Stimulated activated CD4-positive, alpha-beta T cell treated with anti-CD3 and anti-CD28 coated beads, Interleukin-4, amount 100 ng/mL, for 24 hours (primary cell): ENCODE data around the gene TMEM182.

Source experiments
- DNase-seq: peaks from one replicate; pipeline ENCODE4 v3.0.0-alpha.2; 2020

The TMEM182 gene, protein sequence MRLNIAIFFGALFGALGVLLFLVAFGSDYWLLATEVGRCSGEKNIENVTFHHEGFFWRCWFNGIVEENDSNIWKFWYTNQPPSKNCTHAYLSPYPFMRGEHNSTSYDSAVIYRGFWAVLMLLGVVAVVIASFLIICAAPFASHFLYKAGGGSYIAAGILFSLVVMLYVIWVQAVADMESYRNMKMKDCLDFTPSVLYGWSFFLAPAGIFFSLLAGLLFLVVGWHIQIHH

DNA sequence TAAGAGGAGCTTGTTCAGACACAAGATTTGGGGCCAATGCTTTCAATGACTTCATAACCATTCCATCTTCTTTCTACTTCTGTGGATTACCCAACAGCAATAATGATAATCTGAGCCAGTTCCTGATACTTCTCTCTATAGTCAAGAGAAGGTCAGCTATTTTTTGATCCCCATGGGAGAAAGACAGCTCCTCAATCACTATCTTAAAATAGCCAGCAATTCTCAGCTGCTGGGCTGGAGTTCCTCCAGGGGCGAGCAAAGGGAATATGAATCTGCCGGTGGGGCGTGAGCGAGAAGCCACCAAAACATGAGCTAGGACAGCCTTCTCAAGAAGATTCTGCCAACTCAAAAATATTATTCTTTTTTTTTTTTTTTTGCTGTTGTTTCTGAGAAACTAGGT, at the start of gene TMEM182:
Gene TMEM182 (plus strand): TSS at position 269 of the 400 bp plus-strand sequence. CDS start 187 bp downstream, outside the sequence.
- no peak for DNase-seq

DNA sequence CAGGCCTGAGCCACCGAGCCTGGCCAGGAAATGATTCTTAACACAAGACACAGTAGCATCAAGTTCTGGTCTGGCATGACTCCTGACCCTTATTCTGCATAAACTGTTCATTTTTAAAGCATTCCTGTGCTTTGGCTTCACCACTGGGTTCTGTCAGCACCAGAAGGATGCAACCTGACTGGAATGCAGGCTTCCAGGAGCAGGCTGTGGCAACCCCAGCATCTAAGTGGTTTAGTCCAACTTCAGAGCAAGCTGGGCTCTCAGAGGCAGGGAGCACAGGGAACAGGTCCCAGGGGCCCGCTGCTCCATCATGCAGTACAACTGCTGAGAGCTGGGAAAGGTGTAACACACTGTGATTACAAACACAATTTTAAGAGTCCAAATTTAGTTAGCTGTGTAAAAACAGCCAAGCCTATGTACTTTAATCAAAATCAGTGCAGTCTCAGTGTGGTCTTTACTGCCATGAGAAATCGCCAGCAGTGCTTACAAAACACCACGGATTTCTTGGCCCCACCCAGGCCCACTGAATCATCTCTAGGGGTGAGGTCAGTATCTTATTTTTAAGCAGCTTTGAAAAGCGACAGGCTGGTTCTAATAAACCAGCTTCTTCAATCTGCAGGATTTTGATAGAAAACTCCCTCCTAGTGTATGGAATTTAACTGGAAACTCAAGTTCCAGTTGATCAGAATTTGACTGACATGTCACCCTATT, 44.4 kb upstream of the TMEM182 start:
- no peak for DNase-seq

DNA sequence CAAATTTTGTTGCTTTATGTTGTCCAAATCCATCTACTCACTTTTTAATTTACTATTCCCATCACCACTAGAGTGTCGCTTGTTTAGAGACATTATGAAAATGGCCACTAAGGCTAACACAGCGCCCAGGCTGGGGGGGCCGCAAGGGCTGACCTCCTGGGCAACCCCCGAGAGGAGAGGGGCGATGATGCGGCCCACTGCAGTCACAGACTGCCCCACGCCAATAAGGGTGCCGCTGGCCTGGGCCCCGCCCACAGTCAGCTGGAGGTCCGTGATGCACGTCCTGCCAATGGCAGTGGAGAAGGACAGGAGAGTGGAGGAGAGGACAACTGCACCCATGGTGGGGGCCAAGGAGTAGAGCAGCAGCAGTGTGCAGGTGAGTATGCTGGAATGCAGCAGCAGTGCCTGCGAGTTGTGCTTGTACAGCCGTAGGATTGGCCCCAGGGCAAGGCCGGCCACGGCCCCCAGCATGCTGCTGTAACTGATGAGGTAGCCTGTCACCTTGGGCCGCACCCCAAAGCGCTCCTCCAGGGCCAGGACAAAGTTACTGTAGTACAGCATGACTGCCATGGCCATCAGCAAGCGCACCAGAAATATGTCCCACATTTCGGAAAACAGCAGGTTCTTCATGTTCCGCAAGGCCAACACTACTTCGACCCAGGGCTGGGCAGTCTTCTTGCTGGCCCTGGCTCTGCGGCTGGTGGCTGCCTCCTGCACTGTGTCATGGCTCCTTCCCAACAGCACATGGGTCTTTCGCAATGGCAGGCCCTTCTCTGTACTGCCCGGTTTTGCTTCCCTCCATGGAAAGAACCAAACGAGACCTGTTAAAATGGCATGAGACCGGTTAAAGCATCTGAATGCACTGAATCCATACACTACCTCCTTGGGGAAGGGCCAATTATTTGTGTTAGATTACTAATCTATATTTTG, 43.2 kb upstream of the TMEM182 start:
- no peak for DNase-seq

DNA sequence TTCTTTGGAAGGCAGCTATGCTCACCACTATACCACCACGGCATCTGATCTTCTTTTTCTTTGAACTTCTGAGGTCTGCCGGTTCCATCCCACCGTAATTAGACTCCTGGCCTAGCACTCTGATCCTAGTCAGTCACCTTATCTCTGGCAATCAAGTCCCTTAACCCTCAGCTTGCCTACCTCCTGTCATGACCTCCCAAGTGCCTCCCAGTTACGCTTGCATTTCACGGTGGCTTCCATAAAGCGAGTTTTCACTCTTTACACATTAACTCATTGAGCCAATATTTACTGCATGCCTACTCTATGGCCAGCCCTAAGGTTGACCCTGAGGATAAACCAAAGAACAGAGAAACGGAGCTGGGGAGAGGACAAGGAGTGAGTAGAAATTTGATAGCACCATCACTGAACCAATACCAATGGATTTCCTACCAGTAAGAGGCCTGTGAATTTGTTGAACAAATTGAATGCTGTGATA, 37.8 kb upstream of the TMEM182 start:
- no peak for DNase-seq

DNA sequence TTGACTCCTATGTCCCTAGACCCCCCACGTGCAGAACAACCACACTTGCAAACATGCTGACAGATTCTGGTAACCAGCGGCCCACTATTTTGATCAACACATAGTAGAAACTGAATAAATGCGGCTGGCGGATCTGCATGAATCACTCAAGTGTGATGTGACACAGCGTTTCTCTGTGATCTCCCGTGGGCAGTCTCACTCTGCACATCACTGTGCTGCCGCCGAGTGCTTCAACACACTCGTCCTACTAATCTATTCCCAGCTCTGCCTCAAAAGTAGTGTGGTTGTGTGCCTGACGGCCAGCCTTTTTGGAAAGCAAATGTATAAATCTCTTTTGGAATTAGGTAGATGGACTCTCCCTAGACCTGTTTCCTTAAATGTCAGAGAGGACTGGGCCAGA, 37.3 kb upstream of the TMEM182 start:
- DNase-seq = no peak

DNA sequence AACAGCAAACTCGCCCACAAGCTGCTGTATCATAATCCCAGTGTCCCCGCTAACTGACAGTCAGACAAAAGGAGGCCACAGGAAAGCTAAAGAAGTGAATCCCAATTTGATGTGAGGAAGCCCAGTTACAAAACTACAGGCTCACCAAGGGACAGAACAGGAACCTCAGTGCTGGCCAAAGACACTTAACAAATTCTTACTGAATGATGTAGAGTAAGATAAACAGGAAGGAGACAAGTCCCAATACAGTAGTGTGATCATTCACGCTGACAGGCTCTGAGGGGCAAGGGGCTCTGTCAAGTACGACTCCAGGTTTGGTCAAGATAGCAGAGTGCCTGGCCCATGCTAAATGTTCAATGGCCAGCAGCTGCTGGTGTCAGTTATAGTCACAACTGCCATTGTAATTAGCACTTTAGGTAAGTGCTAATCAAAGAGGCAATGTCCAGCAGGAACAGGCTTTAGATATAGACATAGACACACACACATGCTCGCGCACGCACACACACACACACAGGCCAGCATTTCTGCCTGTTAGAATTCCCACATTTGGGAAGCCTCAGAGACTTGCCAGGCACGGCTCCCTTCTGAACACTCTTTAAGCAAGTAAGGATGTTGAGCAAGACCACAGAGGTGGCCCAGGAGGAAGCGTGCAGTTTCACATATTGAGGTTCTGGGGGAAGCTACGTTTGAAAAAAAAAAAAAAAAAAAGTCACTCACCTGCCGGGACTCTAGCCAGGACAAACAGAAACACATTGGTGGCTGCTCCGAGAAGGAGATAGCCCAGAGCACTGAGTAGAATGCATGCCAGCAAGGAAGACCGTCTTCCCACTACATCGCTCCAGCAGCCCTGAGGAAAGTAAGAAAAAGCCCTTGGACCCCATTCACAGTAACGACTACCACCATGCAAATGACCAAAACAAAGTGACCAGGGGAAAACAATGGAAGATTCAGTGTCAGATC, 35.4 kb upstream of the TMEM182 start:
- DNase-seq = no peak

DNA sequence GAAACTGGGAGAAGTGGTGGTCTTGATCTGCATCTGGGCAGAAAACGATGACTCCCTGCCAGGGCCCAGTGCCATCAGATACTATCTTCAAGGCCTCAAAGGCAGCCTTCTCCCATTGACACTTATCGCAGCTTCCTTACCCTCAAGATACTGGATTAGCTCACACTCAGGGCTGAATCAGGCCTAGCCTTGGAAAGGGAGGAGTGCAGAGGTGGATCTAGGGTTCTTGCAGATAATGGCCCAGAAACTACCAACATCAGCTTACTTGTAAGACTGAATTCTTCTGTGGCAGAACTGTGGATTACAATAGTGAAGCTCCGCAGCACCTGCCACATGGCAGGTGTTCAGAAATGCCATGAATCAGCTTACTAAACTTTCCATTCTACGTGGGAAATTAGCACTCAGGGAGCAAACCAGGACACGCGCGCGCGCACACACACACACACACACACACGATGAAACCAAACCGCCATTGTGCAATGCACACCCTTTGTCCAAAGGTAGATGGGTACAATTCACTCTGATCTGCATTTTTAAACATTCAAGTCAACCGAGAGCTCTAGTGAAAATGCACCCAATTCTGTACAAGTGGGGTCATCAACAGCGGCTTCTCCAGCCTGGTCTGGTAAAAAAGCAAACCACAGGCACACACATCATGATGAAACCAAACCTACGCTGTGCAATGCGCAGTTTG, 26.3 kb upstream of the TMEM182 start:
- DNase-seq = no peak

DNA sequence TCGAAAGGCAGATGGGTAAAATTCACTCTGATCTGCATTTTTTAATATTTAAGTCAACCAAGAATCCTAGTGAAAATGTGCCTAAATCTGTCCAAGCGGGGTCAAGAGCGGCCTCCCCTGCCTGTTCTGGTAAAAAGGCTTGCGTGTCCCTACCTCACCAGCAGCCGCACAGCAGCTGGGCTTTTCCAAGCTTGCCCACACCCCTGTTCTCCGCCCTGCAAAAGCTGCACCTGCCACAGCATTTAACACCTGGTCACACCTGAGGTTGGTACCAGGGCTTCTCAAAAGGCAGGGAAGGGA, 25.8 kb upstream of the TMEM182 start:
- no peak for DNase-seq

DNA sequence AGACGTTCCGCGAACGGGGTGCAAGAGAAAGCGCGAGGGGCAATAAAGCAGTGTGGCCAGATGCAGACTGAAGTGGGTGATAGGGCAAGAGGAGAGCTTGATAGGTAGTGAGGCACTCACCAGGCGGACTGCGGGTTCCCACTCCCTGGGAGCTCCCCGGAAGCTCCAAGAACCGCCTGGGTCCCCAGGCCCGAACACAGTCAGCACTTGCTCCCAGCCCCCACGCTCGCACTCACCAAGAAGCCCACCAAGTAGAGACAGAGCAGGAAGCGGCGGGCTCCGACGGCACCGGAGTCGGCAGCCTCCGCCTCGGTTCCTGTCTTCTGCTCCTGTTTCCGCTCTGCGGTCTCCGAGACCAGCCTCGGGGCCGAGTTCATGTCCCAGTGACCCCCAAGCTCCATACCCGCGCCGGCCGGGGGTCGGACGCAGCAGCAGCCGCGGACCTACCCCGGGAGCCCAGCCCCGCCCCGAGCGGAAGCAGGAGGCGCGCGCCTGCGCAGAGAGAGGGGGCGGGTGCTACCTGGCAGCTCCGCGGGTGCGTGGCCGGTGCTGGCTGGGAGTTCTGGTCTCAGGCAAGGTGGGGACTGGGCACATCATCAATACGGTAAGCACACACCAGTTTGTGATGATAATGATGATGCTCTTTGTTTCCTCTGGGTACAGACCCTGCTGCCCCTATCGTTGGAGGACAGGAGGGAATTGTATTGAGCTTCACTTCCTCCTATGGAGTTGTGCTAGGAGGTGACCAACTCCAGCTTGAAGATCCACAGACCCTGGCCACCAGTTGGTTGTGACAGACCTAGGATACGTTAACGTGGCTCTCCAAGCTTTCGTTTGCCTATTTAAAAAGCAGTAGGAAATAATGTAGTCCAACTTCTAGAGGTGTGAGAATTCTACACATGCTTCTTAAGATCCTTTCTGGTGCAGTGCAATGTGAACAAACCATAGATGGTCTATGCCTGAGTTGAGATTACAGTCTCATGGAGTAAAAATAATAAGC, 25.1 kb upstream of the TMEM182 start:
- peak; percentile 87 for DNase-seq

DNA sequence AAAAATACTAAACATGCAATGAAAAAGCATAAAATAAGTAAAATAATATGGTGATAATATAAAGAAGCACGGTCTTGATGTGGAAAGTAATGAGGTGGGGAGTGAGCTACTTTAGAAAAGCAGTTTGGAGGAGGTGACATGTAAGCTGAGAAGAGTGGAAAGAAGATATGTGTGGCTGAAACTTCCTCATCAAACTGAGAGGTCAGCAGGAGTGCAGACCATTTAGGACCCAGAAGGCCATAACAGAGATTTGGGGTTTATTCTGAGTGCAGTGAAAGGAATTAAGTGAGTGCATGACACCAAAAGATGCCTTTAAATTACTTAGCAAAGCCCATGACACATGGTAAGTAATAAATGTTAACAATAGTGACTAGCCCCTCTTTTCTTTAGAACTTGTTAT, 24.4 kb upstream of the TMEM182 start:
- no peak for DNase-seq

DNA sequence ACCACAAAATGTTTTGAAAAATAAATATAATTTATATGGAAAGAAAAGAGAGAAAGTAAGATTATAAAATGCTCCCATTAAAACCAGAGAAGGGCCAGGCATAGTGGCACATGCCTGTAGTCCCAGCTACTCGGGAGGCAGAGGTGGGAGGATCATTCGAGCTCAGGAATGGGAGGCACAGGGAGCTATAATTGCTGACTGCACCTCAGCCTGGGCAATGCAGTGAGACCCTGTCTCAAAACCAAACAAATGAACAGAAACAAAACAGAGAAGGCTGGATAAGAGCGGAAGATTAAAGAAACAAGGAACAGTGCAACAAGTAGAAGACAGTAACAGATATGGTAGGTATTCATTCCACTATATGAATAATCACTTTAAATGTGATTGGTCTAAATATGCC, 18.6 kb upstream of the TMEM182 start:
- DNase-seq = no peak

DNA sequence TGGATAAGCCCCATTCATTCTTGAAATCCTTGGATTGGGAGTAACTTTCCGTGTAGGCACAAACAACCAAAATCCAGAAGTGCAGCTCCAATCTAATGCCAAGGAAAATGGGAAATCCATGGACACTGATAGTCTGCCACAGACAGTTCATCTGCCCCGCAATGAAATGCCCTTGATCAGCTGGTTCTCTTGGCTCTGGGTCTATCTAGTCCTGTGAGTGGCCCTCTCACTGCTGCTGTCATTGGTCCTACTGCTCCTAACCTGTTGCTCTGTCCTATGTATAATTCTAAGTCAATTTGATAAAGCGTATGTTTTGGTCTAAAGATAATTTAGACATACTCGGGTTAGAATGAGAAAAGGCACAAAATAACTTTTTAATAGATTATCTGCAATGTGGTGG, 13.7 kb upstream of the TMEM182 start:
- no peak for DNase-seq

DNA sequence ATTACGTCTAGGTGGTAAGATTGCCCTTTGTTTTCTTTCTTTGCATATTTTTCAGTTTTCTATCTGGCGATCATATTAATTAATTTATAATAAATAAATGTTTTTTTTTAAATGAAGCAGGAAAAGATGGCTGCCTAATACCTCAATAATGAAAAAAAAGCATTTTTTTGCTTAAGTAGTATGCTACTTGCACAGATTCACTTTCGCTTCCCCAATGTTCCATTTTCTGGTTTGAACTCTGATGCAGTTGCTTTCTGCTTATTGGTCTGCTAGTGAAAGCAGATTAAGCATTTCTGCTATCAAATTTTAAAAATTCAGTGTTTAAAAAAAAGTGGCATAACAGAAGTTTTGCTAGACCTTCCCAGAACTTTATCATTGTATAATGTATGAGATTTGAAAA, 11.9 kb upstream of the TMEM182 start:
- no peak for DNase-seq

DNA sequence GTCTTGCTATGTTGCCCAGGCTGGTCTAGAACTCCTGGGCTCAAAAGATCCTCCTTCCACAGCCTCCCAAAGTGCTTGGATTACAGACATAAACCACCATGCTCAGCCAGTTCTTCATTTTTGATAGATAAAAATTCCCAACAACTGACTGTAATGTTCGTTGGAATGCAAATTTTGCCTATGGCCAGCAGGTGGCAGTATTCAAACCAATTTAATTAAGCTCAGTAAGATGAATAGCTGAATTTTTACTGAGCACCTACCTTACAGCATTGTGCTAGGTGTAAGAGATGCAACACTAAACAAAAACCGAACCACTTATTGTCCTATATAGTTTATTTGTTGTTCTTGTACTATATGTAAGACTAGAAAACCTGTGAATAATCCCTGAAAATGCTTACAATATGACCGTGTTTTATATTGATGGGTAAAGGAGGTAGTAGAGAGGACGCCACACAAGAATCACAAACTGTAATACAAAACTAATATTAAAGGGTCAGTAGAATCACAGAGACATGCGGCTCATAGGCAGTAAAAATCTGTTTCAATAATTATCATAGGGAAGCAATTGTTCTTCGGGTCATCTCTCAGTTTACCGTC, 8.2 kb upstream of the TMEM182 start:
- peak; percentile 32 for DNase-seq

DNA sequence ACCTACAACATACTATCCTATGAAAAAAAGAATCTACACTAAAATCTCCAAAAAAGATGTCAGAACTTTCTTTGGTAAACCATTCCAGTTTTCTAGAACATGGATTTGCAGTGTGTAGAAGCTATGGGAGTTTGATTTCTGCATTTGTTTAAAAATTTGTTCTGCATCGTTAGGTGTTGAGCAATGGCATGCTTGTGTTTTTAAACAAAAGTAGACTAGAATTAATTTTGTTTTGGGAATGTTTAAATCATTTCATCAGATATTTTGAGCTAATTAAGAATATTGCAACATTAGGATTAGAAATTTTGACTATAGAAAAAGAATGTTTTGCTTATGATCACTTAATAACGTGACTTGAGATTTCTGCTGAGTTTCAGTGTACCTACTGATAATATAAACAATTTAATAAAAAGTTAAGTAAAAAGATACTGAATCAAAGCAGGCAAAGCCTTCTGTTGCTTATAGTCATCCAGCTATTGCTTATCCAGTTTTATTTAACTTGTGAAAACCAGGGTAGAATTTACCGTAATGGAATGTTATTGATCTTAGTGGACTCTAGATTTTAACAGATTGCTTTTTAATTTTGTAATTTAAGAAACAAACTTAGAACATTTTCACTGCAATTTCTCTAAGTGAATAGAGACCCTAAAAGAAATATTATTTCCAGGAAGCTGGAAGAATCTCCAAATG, 7.2 kb upstream of the TMEM182 start:
- no peak for DNase-seq

DNA sequence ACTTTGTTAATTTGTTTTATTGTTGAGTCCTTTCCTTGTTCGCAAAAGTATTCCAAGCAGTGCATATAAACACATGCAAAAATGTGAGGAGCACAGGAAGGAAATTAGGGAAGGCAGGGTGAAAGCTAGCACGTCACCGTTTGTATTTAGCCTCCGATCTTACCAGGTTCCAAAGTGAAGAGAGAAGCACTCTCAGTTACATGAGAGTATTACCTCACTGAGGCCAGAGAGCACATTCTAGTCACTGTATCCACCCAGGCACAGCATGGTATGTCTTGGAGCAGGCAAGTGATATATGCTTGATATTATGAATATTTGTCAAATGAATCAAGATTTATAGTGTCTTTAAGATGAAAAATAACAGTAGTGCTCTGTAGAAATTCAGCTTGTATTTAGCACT, 6.5 kb upstream of the TMEM182 start:
- DNase-seq = no peak

DNA sequence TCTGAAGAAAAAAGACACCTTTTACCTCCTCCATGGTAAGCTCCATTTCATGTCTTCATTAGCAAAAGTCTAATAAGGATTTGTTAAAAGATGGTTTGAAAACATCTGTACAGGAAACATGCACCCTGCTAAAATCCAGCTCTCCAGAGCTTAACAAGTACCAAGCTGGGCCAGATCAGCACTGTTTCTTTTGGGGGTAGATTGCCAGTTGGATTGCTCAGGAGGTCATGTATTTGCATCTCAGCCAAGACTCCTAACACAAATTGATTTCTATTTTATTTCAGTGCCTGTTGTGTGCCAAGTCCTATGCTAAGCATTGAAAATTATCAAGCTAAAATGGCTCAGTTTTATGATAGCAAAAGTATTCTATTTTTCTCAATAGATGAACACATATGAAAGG, 3.4 kb upstream of the TMEM182 start:
- no peak for DNase-seq

DNA sequence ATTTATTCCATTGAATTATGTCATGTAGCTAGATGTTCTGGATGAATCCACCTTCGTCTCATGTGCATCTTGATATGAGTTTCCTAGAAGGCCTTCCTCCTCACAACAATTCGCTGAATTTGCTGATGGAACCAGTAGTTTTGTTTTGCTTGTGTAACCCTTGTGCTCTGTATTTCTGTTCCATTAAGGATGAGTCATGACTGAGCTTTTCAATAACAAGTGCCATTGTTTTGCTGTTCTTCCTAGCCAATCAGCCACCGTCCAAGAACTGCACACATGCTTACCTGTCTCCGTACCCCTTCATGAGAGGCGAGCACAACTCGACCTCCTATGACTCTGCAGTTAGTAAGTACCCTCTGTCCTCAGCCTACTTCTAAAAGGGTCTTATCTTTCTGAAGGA, 2.3 kb downstream of the TMEM182 start:
- DNase-seq = no peak

DNA sequence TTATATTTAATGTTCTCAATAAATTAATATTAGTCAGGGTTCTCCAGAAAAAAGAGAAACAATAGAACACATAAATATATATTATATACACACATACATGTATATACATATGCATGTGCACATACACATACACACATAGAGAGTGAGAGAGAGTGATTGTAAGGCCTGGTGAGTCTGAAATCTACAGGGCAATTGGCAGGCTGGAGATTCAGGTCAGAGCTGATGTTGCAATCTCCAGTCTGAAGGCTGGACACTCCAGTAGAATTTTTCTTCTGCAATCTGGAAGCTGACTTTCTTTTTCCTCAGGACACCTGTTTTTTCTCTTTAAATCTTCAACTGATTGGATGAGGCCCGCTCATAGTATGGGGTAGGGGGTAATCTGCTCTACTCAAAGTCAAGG, 3.2 kb downstream of the TMEM182 start:
- DNase-seq = no peak

DNA sequence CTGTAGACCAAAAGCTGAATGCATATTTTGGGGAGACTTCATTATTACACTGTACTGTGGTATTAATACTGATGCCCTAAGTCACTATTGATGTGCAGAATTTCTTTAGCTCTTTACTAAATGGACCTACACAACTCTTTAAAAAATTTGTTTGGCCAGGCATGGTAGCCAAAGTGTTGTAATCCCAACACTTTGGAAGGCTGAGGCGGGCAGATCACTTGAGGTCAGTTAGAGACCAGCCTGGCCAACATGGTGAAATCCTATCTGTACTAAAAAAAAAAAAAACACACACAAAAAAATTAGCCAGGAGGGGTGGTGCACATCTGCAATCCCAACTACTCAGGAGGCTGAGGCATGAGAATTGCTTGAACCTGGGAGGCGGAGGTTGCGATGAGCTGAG, 6.4 kb downstream of the TMEM182 start:
- no peak for DNase-seq
